ENCODE results near the gene IL10. TPM values are rescaled to one million over a fixed set of nuclear protein-coding genes. Genes with fewer than 3 reads are reported as not detected.

The IL10 gene
- not detected in 2 replicates for total RNA-seq

GRCh38 chr1:206772243-206772937 lies at the start of gene IL10:
IL10 (minus strand) TSS chr1:206772494; CDS start chr1:206772435, 59 bp downstream.

GRCh38 chr1:206770531-206771337 lies 1.6 kb downstream of the IL10 start, which contains the start of gene IL19:
IL19 (plus strand) TSS chr1:206770773; CDS start chr1:206836663, 65,890 bp downstream.

Other genes with a start within 250 kb of the IL10 start
- gene EIF2D, start 160.0 kb downstream of the IL10 start, total RNA-seq: 45.6 and 56.8 TPM in 2 replicates
- gene DYRK3, start 137.0 kb downstream of the IL10 start, total RNA-seq: 15.4 and 24.6 TPM in 2 replicates
- gene MAPKAPK2, start 87.6 kb downstream of the IL10 start, total RNA-seq: 21.7 and 27.4 TPM in 2 replicates
- gene IL19, start 1.7 kb downstream of the IL10 start, total RNA-seq: not detected in 2 replicates
- gene IL20, start 93.1 kb upstream of the IL10 start, total RNA-seq: not detected in 2 replicates
- not detected in 2 replicates for gene IL24, start 124.9 kb upstream of the IL10 start, total RNA-seq
- gene FCMR, start 149.4 kb upstream of the IL10 start, total RNA-seq: not detected in 2 replicates
- gene PIGR, start 174.0 kb upstream of the IL10 start, total RNA-seq: not detected in 2 replicates
- gene FCAMR, start 198.0 kb upstream of the IL10 start, total RNA-seq: under 0.01 TPM in 1 of 2 replicates, not detected in the other

Data from bronchial smooth muscle cell (primary cell).